Neural cell (in vitro differentiated cells): Measurements from ENCODE around the gene DHX8. TPM values are rescaled to one million over a fixed set of nuclear protein-coding genes. Genes with fewer than 3 reads are reported as not detected.

Experiments
- H2AFZ ChIP-seq: fragments of 200-600, 300-800 bp; sonication (generic), shearing (Covaris generic); 2 replicates; pipeline ENCODE4 v1.6.0; 2014; ENCODE audit warnings: low read depth, mild to moderate bottlenecking, antibody characterized with exemption, low read length, moderate library complexity
- H3F3A ChIP-seq: fragments of 200-600 bp; shearing (Covaris generic); 2 replicates; pipeline ENCODE4 v1.6.1; 2016; ENCODE audit warnings: mild to moderate bottlenecking, moderate library complexity, mixed read lengths, antibody characterized with exemption, low read length; ENCODE audit not compliant: insufficient read depth, poor library complexity, severe bottlenecking
- H3K27ac ChIP-seq: fragments of 200-600, 300-800 bp; sonication (generic), shearing (Covaris generic); 2 replicates; pipeline ENCODE4 v1.5.1; 2014; ENCODE audit warnings: mild to moderate bottlenecking, low read length, moderate library complexity
- H3K27me3 ChIP-seq: fragments of 300-800, 200-600 bp; sonication (generic), shearing (Covaris generic); 2 replicates; pipeline ENCODE4 v1.6.0; 2014; ENCODE audit warnings: mild to moderate bottlenecking, low read depth, low read length, moderate library complexity; ENCODE audit not compliant: insufficient read depth
- H3K36me3 ChIP-seq: fragments of 300-800, 200-600 bp; sonication (generic), shearing (Covaris generic); 2 replicates; pipeline ENCODE4 v1.5.1; 2014; ENCODE audit warnings: mild to moderate bottlenecking, antibody characterized with exemption, low read length, moderate library complexity; ENCODE audit not compliant: insufficient read depth
- H3K4me2 ChIP-seq: fragments of 300-800, 200-600 bp; sonication (generic), shearing (Covaris generic); 2 replicates; pipeline ENCODE4 v1.6.0; 2014; ENCODE audit warnings: mild to moderate bottlenecking, low read length
- H3K4me3 ChIP-seq: fragments of 300-800, 200-600 bp; sonication (generic), shearing (Covaris generic); 2 replicates; pipeline ENCODE4 v1.5.1; 2014; ENCODE audit warnings: mild to moderate bottlenecking, low read length, moderate library complexity
- H3K79me2 ChIP-seq: fragments of 200-600 bp; shearing (Covaris generic); replicated peaks from 2 replicates; pipeline ENCODE4 v1.6.0; 2014; ENCODE audit warnings: mild to moderate bottlenecking, low read length, moderate library complexity; ENCODE audit not compliant: insufficient read depth
- H3K9ac ChIP-seq: fragments of 300-800, 200-600 bp; sonication (generic), shearing (Covaris generic); 2 replicates; pipeline ENCODE4 v1.6.1; 2016; ENCODE audit warnings: mild to moderate bottlenecking, low read length, mixed read lengths
- H3K9me2 ChIP-seq: fragments of 200-600 bp; shearing (Covaris generic); 2 replicates; pipeline ENCODE4 v1.6.1; 2016; ENCODE audit warnings: mild to moderate bottlenecking, low read length, mixed read lengths; ENCODE audit not compliant: insufficient read depth
- H3K9me3 ChIP-seq: fragments of 200-600, 300-800 bp; sonication (generic), shearing (Covaris generic); 2 replicates; pipeline ENCODE4 v1.6.1; 2016; ENCODE audit warnings: mild to moderate bottlenecking, mixed run types, low read length, moderate library complexity, mixed read lengths
- H4K20me1 ChIP-seq: fragments of 200-600 bp; shearing (Covaris generic); 2 replicates; pipeline ENCODE4 v1.6.1; 2016; ENCODE audit warnings: mild to moderate bottlenecking, mixed run types; ENCODE audit not compliant: insufficient read depth
- CTCF ChIP-seq: fragments of 450-650 bp; IDR thresholded peaks from 2 replicates; pipeline ENCODE4 v1.5.1; 2014; ENCODE audit warnings: antibody characterized with exemption, mild to moderate bottlenecking, moderate library complexity; ENCODE audit not compliant: poor library complexity, severe bottlenecking
- EP300 ChIP-seq: fragments of 450-650 bp; conservative IDR thresholded peaks from 2 replicates; pipeline ENCODE4 v1.6.1; 2014; ENCODE audit warnings: antibody characterized with exemption, mild to moderate bottlenecking, moderate library complexity; ENCODE audit not compliant: poor library complexity, severe bottlenecking
- EZH2 ChIP-seq: fragments of 200-600, 300-800 bp; shearing (Covaris generic), sonication (generic); IDR thresholded peaks from 2 replicates; pipeline ENCODE4 v1.6.1; 2014; ENCODE audit warnings: antibody characterized with exemption, low read length, borderline replicate concordance, mild to moderate bottlenecking; ENCODE audit not compliant: insufficient read depth, poor library complexity, severe bottlenecking
- MXI1 ChIP-seq: fragments of 450-650 bp; conservative IDR thresholded peaks from 2 replicates; pipeline ENCODE4 v1.6.1; 2014; ENCODE audit warnings: antibody characterized with exemption, mild to moderate bottlenecking; ENCODE audit not compliant: poor library complexity, severe bottlenecking
- POLR2AphosphoS5 ChIP-seq: IDR thresholded peaks from 2 replicates; pipeline ENCODE4 v1.6.1; 2012
- RAD21 ChIP-seq: fragments of 450-650 bp; conservative IDR thresholded peaks from 2 replicates; pipeline ENCODE4 v1.6.1; 2014; ENCODE audit warnings: antibody characterized with exemption, mild to moderate bottlenecking, moderate library complexity
- SMC3 ChIP-seq: fragments of 450-650 bp; conservative IDR thresholded peaks from 2 replicates; pipeline ENCODE4 v1.6.1; 2014; ENCODE audit warnings: antibody characterized with exemption, mild to moderate bottlenecking, moderate library complexity; ENCODE audit not compliant: poor library complexity
- TAF1 ChIP-seq: IDR thresholded peaks from 2 replicates; pipeline ENCODE4 v1.6.1; 2012; ENCODE audit warnings: low read depth
- polyA plus RNA-seq: library from polyadenylated mRNA; depleted of rRNA; stranded (reverse); fragments of >200 nt; gene quantifications from 2 replicates; pipeline ENCODE4 v1.2.3, GENCODE V29; 2014
- TF ChIP-seq, protein P1 (sequence below): IDR thresholded peaks from 2 replicates; pipeline ENCODE4 v1.6.1; 2012; ENCODE audit warnings: borderline replicate concordance

The DHX8 gene
- polyA plus RNA-seq, 1 donor from 2014 or later = 19.4 TPM

GRCh38 chr17:43553573-43553972, 69.8 kb downstream of the DHX8 start:
- H3K9ac ChIP-seq = no peak overlapping the region
- no peaks in the 10 kb centered on the region for H3K79me2 ChIP-seq
- no peaks in the 10 kb centered on the region for H3F3A ChIP-seq
- H3K27ac ChIP-seq = no peak overlapping the region
- TF ChIP-seq MXI1 = no peak
- TF ChIP-seq POLR2AphosphoS5 = no peak
- no peak for TF ChIP-seq EP300
- TF ChIP-seq CTCF = no peak
- TF ChIP-seq SMC3 = no peak
- TF ChIP-seq EZH2 = no peak
- TF ChIP-seq, protein P1, sequence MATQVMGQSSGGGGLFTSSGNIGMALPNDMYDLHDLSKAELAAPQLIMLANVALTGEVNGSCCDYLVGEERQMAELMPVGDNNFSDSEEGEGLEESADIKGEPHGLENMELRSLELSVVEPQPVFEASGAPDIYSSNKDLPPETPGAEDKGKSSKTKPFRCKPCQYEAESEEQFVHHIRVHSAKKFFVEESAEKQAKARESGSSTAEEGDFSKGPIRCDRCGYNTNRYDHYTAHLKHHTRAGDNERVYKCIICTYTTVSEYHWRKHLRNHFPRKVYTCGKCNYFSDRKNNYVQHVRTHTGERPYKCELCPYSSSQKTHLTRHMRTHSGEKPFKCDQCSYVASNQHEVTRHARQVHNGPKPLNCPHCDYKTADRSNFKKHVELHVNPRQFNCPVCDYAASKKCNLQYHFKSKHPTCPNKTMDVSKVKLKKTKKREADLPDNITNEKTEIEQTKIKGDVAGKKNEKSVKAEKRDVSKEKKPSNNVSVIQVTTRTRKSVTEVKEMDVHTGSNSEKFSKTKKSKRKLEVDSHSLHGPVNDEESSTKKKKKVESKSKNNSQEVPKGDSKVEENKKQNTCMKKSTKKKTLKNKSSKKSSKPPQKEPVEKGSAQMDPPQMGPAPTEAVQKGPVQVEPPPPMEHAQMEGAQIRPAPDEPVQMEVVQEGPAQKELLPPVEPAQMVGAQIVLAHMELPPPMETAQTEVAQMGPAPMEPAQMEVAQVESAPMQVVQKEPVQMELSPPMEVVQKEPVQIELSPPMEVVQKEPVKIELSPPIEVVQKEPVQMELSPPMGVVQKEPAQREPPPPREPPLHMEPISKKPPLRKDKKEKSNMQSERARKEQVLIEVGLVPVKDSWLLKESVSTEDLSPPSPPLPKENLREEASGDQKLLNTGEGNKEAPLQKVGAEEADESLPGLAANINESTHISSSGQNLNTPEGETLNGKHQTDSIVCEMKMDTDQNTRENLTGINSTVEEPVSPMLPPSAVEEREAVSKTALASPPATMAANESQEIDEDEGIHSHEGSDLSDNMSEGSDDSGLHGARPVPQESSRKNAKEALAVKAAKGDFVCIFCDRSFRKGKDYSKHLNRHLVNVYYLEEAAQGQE = no peak
- no peak for TF ChIP-seq RAD21
- TF ChIP-seq TAF1 = no peak
- no peak overlapping the region for H3K4me2 ChIP-seq
- H3K36me3 ChIP-seq = no peaks in the 10 kb centered on the region
- no peaks in the 10 kb centered on the region for H3K9me2 ChIP-seq
- H4K20me1 ChIP-seq = no peaks in the 10 kb centered on the region
- H3K4me3 ChIP-seq = no peak overlapping the region
- no peak overlapping the region for H2AFZ ChIP-seq
- no peaks in the 10 kb centered on the region for H3K9me3 ChIP-seq
- H3K27me3 ChIP-seq = no peaks in the 10 kb centered on the region

GRCh38 chr17:43554857-43555256, 71.1 kb downstream of the DHX8 start:
- Histone ChIP-seq H3K4me2 (no peak overlapping the region), H3K27me3 (no peaks in the 10 kb centered on the region), H3K9me2 (no peaks in the 10 kb centered on the region)

More at GRCh38 chr17:43554857-43555256, 71.1 kb downstream of the DHX8 start:
- H3K27ac ChIP-seq = no peak overlapping the region
- H3K9me3 ChIP-seq = no peaks in the 10 kb centered on the region
- no peak for TF ChIP-seq EZH2
- TF ChIP-seq MXI1 = no peak
- TF ChIP-seq RAD21 = no peak
- TF ChIP-seq TAF1 = no peak
- TF ChIP-seq, protein P1 = no peak
- no peak for TF ChIP-seq EP300
- TF ChIP-seq POLR2AphosphoS5 = no peak
- no peak for TF ChIP-seq CTCF
- no peak for TF ChIP-seq SMC3
- no peaks in the 10 kb centered on the region for H3K79me2 ChIP-seq
- no peaks in the 10 kb centered on the region for H3K36me3 ChIP-seq
- no peak overlapping the region for H2AFZ ChIP-seq
- H3K9ac ChIP-seq = no peak overlapping the region
- H3F3A ChIP-seq = no peaks in the 10 kb centered on the region
- H3K4me3 ChIP-seq = no peak overlapping the region
- H4K20me1 ChIP-seq = no peaks in the 10 kb centered on the region
